IPS-18a (cell line): Measurements from ENCODE around the gene MAST4.

Experiments
- H3K27ac ChIP-seq: one replicate; pipeline ENCODE4 v1.5.1; 2013; ENCODE audit warnings: low read length
- H3K27me3 ChIP-seq: one replicate; pipeline ENCODE4 v1.6.1; 2013; ENCODE audit warnings: mild to moderate bottlenecking, low read length; ENCODE audit not compliant: control insufficient read depth, insufficient read depth
- H3K36me3 ChIP-seq: one replicate; pipeline ENCODE4 v1.6.1; 2013; ENCODE audit warnings: low read depth, low read length; ENCODE audit not compliant: control insufficient read depth
- H3K4me1 ChIP-seq: one replicate; pipeline ENCODE4 v1.6.1; 2013; ENCODE audit warnings: low read depth, low read length; ENCODE audit not compliant: control insufficient read depth
- H3K4me3 ChIP-seq: one replicate; pipeline ENCODE4 v1.5.1; 2013; ENCODE audit warnings: low read length
- H3K9ac ChIP-seq: one replicate; pipeline ENCODE4 v1.6.1; 2013; ENCODE audit warnings: mild to moderate bottlenecking, low read length, moderate library complexity
- H3K9me3 ChIP-seq: one replicate; pipeline ENCODE4 v1.6.1; 2013; ENCODE audit warnings: low read depth, low read length; ENCODE audit not compliant: control insufficient read depth

The MAST4 gene

DNA sequence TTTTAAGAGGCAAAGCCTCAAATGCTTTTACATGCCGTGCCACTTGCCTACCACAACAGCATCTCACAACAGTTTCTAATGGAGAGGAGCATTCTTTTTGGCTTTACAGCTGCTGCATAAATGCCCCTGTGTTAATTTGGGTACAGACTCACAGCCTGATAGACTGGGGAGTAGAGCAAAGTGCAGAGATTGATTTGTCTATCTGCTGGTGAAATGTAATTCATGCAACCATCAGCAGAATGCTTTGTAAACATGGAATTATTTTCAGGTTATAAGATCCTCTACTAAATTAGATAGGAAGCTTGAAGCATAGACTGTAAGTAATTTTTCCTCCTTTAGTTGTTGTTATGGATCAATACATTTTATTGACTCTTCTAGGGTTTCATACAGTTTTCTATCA, 430.1 kb downstream of the MAST4 start:
- H3K4me3 ChIP-seq: no peak overlapping the region
- no peaks in the 10 kb centered on the region for H3K9me3 ChIP-seq
- H3K4me1 ChIP-seq: no peaks in the 10 kb centered on the region
- no peak overlapping the region for H3K9ac ChIP-seq
- H3K36me3 ChIP-seq: no peaks in the 10 kb centered on the region
- no peaks in the 10 kb centered on the region for H3K27me3 ChIP-seq
- no peak overlapping the region for H3K27ac ChIP-seq

GRCh38 chr5:67027171-67027570, 431.0 kb downstream of the MAST4 start:
- H3K4me3 ChIP-seq: no peak overlapping the region
- H3K36me3 ChIP-seq: no peaks in the 10 kb centered on the region
- H3K4me1 ChIP-seq: no peaks in the 10 kb centered on the region
- no peaks in the 10 kb centered on the region for H3K9me3 ChIP-seq
- H3K27me3 ChIP-seq: no peaks in the 10 kb centered on the region
- H3K27ac ChIP-seq: no peak overlapping the region
- H3K9ac ChIP-seq: no peak overlapping the region

GRCh38 chr5:67028371-67028770, 432.2 kb downstream of the MAST4 start:
- Histone ChIP-seq H3K4me3 (no peak overlapping the region), H3K27ac (no peak overlapping the region), H3K27me3 (no peaks in the 10 kb centered on the region), H3K36me3 (no peaks in the 10 kb centered on the region), H3K9ac (no peak overlapping the region), H3K4me1 (no peaks in the 10 kb centered on the region), H3K9me3 (no peaks in the 10 kb centered on the region)

GRCh38 chr5:67028941-67029340, 432.7 kb downstream of the MAST4 start:
- no peaks in the 10 kb centered on the region for H3K36me3 ChIP-seq
- no peak overlapping the region for H3K9ac ChIP-seq
- H3K4me3 ChIP-seq: no peak overlapping the region
- no peaks in the 10 kb centered on the region for H3K27me3 ChIP-seq
- no peaks in the 10 kb centered on the region for H3K9me3 ChIP-seq
- no peaks in the 10 kb centered on the region for H3K4me1 ChIP-seq
- no peak overlapping the region for H3K27ac ChIP-seq

DNA sequence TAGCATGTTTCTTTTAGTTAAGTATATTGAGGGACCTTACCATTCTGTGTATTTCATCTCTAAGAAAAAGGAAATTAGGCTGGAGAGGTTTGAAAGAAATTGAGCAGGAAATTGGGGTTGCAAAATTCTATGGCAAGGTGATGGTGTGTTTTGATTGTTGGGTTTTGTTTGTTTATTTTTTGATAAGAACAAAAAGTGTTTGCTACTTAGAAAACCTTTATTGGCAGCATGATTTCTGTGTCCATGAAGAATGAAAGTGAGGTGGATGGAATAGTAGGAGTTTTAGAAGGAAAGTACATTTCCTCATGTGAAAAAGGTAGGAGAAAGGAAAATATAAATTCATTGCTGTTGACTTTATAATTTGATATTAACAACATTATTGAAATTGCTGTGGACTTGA, 433.3 kb downstream of the MAST4 start:
- Histone ChIP-seq H3K36me3 (no peaks in the 10 kb centered on the region), H3K4me1 (no peaks in the 10 kb centered on the region), H3K27ac (no peak overlapping the region), H3K4me3 (no peak overlapping the region), H3K9ac (no peak overlapping the region), H3K9me3 (no peaks in the 10 kb centered on the region), H3K27me3 (no peaks in the 10 kb centered on the region)

- Histone ChIP-seq H3K9me3 (no peaks in the 10 kb centered on the region), H3K36me3 (no peaks in the 10 kb centered on the region), H3K4me1 (no peaks in the 10 kb centered on the region), H3K27me3 (no peaks in the 10 kb centered on the region), H3K9ac (no peak overlapping the region), H3K27ac (no peak overlapping the region), H3K4me3 (no peak overlapping the region)
These were observed 434.3 kb downstream of the MAST4 start for GRCh38 chr5:67030289-67031056.

GRCh38 chr5:67031057-67031443, 434.9 kb downstream of the MAST4 start:
- Histone ChIP-seq H3K4me3 (no peak overlapping the region), H3K4me1 (no peaks in the 10 kb centered on the region), H3K36me3 (no peaks in the 10 kb centered on the region), H3K9ac (no peak overlapping the region), H3K27ac (no peak overlapping the region), H3K27me3 (no peaks in the 10 kb centered on the region), H3K9me3 (no peaks in the 10 kb centered on the region)

DNA sequence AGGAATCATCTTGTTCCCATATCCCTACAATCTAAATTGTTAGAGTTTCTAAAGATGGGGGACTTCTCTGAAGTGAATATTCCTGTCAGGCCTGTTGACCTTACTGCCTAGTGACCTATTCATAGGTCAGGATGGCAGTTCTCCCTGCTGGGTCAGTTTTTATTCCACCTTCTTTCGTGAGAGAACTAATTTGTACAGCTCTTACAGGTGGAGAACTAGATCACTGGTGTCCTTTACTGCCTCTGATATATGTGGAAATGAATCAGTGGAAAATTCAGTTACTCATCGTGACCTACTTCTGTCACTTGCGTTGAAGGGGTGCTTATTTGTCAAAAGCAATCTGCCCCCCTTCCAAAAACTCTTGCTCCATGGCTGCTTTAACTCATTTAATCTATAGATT, 435.5 kb downstream of the MAST4 start:
- Histone ChIP-seq H3K9me3 (no peaks in the 10 kb centered on the region), H3K9ac (no peak overlapping the region), H3K27ac (no peak overlapping the region), H3K4me3 (no peak overlapping the region), H3K36me3 (no peaks in the 10 kb centered on the region), H3K4me1 (no peaks in the 10 kb centered on the region), H3K27me3 (no peaks in the 10 kb centered on the region)

- no peaks in the 10 kb centered on the region for H3K36me3 ChIP-seq
- no peaks in the 10 kb centered on the region for H3K4me1 ChIP-seq
- H3K9me3 ChIP-seq: no peaks in the 10 kb centered on the region
- H3K27me3 ChIP-seq: no peaks in the 10 kb centered on the region
- no peak overlapping the region for H3K27ac ChIP-seq
- no peak overlapping the region for H3K4me3 ChIP-seq
- no peak overlapping the region for H3K9ac ChIP-seq
These were observed 436.9 kb downstream of the MAST4 start for GRCh38 chr5:67032921-67033664.

DNA sequence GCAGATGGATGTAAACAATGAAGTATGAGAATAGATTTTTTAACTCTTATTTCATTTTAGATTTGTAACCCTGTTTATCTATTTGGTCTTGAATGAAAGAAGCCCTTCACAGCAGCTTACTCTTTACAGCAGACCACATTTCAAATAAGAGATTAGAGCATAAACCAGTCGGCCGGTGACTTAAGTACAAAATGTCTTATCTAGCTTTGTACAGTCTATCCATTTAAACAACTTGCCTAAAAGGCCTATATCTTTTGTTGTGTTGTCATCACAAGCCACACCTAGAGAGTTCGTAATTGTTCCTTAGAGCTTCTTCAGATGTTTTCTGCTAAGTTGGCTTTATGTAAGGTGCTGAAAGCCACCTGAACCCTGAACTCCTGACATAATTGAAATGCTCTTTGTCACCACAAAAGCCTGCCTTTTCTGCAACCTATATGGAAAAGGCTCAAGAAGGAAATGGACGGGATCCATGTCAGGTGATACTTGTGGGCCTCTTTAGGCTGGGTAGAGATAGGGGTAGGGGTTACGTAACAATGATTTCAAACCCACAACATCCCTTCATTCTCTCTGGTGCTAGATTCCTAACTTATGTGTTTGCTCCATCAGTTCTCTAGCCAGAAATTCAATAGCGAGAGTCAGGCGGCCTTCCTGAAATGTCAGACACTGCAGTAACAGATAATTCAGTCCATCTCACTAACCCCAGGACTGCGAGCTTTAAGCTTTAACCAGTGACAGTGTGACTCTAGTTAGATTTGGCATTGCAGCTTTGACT, 437.9 kb downstream of the MAST4 start:
- no peak overlapping the region for H3K4me3 ChIP-seq
- H3K27ac ChIP-seq: no peak overlapping the region
- no peak overlapping the region for H3K9ac ChIP-seq
- no peaks in the 10 kb centered on the region for H3K9me3 ChIP-seq
- H3K36me3 ChIP-seq: no peaks in the 10 kb centered on the region
- no peaks in the 10 kb centered on the region for H3K4me1 ChIP-seq
- no peaks in the 10 kb centered on the region for H3K27me3 ChIP-seq

GRCh38 chr5:67035098-67035740, 439.0 kb downstream of the MAST4 start:
- Histone ChIP-seq H3K9me3 (no peaks in the 10 kb centered on the region), H3K27ac (no peak overlapping the region), H3K9ac (no peak overlapping the region), H3K27me3 (no peaks in the 10 kb centered on the region), H3K4me1 (no peaks in the 10 kb centered on the region), H3K4me3 (no peak overlapping the region), H3K36me3 (no peaks in the 10 kb centered on the region)
